ENCODE data around the gene UPK3BL1.
"Not testable (repeated sequence)": the region's sequence is repeated elsewhere in the genome, so short reads cannot be mapped to it uniquely, and the experiment has no call there.

The UPK3BL1 gene, protein sequence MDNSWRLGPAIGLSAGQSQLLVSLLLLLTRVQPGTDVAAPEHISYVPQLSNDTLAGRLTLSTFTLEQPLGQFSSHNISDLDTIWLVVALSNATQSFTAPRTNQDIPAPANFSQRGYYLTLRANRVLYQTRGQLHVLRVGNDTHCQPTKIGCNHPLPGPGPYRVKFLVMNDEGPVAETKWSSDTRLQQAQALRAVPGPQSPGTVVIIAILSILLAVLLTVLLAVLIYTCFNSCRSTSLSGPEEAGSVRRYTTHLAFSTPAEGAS

DNA sequence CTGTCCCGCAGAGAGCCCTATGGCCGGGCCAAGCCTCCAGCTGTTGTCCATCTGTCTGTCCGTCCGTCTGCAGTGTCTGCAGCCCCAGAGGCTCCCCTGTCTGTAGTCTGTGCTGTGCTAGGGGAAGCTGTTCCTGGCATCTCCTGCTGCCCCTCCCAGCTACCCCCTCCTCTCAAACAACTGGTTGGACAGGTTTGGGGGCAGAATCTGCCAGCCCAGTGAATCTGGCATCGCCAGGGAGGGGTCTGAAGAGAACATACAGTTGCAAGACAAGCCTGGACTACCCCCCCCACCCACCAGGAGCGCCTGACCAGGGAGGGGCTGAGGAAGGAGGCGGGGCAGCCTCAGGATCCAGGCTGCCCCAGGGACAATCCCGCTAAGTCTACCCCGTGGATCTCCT lies at the start of gene UPK3BL1:
Gene UPK3BL1 (minus strand): TSS at position 101 of the 400 bp plus-strand sequence. CDS start 50 bp downstream, at position 51.
- not testable (repeated sequence) for DNase-seq (ENCODE audit: low read depth in 1 of 2, low spot score in 1 of 2)

DNA sequence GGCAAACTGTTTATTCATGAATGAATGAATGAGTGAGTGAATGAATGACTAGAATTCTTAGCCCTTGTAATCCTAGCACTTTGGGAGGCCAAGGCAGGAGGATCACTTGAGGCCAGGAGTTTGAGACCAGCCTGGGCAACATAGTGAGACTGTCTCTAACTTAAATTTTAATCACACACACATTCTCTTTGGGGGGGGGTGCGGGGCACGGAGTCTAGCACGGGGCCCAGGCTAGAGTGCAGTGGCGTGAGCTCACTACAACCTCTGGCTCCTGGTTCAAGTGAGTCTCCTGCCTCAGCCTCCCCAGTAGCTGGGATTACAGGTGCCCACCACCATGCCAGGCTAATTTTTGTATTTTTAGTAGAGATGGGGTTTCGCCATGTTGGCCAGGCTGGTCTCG lies 48.0 kb upstream of the UPK3BL1 start:
- DNase-seq (ENCODE audit: low read depth in 1 of 2, low spot score in 1 of 2), result not testable (repeated sequence)

DNA sequence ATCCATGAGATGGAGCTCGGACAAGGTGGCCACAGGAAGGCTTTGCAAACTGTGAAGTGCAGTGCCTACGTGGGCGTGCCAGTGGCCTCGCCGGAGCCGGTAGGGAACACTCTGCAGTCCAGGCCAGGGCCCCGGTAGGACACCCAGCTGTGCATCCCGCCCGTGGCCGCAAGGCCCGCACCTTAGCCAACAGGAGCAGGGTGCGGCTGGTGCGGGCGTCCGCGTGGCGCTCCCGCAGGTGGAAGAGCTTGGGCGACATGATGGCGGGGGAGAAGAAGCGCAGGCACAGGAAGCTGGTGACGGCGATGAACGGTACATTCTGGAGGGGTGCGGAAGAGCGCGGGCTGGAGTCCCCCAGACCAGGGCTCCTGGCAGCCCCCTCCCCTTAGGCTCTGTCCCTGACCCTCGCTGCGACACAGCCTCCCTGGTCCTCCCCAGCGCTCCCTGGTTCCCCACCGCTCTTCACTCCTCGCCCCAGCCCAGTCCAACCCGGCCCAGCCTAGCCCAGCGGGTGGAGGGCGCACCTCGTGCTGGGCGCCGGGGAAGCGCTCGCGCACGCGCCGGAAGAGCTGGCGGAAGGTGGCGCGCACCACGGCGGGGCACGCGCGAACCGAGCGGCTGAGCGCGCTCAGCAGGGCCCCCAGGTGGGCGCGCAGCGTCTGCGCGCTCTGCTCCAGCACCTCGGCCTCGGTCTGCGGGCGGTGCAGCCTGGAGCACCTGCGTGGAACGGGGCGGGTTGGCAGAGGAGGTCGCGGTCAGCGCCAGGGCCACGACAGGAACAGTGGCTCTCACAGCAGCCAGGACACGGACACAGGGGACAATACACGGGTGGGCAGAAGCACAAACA lies 47.1 kb upstream of the UPK3BL1 start:
- not testable (repeated sequence) for DNase-seq (ENCODE audit: low read depth in 1 of 2, low spot score in 1 of 2)

DNA sequence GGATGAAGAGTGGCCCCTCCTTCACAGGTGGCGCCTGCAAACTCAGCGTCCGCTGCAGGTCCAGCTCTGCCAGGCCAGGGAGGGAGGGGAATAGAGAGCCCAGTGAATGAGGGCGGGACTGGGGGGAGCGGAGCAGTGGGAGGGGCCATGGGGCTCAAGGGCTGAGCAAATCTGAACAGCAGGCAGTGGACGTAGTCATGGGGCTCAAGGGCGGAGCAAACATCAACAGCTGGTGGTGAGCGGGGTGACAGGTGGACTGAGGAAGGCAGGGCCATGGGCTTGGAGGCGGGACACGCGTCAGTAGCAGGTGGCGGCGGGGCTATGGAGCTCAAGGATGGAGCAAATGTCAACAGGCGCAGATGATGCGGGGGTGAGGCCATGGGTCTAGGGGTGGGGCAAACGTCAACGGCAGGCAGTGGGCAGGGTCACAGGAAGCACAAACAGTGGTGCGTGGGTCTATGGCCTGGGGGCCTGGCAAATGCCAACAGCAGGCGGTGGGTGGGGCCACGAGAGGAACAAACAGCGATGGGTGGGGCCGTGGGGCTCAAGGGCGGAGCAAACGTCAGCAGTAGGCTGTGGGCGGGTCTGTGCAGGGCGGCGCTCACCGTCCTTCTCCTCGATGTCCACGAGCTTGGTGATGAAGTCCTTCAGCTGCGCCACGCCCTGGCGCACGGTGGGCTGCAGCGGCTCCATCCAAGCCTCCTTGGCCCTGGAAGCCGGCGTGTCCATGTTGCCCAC lies 45.9 kb upstream of the UPK3BL1 start:
- not testable (repeated sequence) for DNase-seq (ENCODE audit: low read depth in 1 of 2, low spot score in 1 of 2)

DNA sequence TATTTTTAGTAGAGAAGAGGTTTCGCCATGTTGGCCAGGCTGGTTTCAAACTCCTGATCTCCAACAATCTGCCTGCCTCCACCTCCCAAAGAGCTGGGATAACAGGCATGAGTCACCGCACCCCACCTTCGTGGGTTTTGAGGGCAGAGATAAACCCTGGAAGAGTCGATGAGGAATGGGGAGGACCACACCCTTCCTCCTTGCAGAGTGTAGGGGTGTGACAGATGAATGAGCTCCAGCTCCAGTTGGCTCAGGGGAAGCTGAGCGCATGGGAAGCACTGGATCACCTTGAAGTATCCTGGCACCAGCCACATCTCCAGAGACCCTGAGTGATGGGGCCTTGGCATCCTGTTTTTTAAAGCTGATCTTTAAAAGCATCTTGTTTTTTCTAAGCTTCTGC lies 40.0 kb upstream of the UPK3BL1 start:
- DNase-seq (ENCODE audit: low read depth in 1 of 2, low spot score in 1 of 2), result not testable (repeated sequence)

DNA sequence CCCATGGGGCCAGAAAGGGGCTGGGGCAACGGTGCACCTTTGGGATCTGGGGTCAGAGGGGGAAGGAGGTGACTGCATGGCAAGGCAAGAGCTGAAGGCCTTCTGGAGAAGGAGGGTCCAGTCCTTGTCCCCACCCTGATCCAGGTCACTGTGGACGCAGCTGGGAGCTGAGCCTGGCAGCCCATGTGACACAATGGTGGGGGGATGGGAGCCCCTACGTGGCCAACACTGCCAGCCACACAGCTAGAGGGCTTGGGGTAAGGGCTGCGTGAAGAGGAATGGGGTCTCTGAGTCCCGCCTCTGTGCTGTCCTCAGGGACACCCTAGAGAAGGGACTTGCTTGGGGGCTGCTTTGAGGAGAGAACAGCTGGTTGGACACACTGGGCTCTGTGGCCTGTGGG lies 38.2 kb upstream of the UPK3BL1 start:
- not testable (repeated sequence) for DNase-seq (ENCODE audit: low read depth in 1 of 2, low spot score in 1 of 2)

DNA sequence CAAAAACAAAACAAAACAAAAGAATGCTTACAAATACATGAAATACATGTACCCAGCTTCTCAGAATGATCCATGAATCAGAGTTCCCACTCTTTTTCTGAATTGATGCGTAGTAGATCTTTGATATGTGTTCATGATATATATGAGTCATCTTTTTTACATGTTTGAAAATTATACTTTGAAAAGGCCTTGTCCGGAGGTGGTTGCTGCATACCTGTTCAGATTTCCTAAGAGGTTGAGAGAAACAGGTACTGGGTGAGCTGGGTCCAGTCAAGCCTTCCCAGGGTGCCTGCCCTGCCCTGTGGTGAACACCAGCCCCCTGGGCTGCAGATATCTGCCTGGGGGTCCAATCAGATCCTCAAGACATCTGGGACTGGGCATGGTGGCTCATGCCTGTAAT lies 33.0 kb upstream of the UPK3BL1 start:
- peak in 1 of 2 donors; percentile 3 for DNase-seq (ENCODE audit: low read depth in 1 of 2, low spot score in 1 of 2)

DNA sequence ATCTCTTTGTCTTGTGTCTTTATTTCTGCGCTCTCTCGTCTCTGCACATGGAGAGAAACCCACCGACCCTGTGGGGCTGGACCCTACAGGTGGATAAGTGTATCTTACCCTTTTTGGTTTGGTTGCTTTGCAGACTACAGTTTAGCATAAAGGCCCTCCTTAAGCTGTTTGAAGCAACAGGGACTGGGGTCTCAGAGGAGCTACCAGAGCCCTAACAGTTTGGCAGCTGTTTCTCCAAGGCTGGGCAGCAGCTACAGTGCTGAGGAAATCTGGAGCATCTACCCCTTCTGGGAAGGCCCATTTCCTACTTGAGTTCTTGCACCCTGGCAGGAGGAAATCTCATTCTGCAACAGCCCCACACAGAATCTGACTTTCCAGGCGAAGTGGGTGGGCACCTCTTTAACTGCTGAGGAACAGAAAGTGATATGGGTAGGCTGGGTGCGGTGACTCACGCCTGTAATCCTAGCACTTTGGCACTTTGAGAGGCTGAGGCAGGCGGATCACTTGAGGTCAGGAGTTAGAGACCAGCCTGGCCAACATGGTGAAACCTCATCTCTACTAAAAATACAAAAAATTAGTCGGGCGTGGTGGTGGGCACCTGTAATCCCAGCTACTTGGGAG lies 31.0 kb upstream of the UPK3BL1 start:
- not testable (repeated sequence) for DNase-seq (ENCODE audit: low read depth in 1 of 2, low spot score in 1 of 2)

DNA sequence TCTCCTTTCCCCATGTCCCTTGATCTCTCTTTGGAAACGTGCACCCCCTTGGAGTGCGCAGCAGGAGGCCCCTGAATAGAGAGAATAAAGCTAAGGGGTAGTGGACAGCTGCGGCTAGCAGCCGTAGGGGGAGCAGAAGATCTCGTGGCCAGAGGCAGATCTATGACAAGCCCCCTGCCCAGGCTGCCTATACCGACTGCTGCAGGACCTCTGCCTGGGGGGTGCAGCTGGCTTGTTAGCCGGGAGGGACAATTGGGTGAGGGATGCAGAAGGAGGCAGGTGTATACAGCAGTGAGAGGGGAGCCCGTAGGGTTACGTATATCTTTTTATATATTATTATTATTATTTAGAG lies 29.3 kb upstream of the UPK3BL1 start:
- DNase-seq (ENCODE audit: low read depth in 1 of 2, low spot score in 1 of 2), result not testable (repeated sequence)

DNA sequence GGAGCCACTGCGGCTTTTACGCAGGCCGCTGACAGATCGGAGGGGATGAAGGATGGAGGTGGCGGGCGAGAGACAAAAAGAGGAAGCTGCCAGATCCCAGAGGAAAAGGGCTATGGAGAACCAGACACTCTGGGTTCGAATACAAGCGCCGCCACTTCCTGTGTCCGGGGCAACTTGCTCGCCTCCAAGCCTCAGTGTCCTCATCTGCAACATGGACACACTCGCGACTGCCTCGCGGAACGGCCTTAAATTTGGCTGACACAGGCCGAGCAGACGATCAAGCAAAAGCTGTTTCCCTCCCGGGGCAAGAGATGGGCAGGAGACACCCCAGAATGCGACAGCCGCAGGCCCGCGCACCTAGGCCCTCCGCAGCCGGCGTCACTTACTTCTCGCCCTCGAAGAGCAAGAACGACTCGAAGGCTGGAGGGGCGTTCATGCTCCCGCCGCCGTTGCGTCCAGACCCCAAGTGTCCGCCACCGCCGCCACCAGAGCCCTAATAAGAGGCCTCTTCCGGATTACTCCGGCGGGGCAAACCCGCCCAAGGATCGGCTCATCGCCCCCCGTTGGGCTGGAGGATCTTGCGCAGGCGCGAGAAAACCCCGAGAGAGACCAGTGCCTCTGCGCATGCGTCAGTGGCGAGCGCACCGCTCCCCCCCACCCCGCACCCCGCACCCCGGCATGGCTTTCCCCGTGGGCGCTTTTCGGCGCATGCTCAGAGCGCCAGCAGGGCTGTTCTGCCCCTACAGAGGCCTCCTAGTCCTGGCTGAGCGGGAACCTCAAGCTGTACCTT lies 28.8 kb upstream of the UPK3BL1 start, which contains the start of gene POLR2J2:
Gene POLR2J2 (minus strand): TSS at position 498 of the 790 bp plus-strand sequence. CDS start 62 bp downstream, at position 436.
- not testable (repeated sequence) for DNase-seq (ENCODE audit: low read depth in 1 of 2, low spot score in 1 of 2)

DNA sequence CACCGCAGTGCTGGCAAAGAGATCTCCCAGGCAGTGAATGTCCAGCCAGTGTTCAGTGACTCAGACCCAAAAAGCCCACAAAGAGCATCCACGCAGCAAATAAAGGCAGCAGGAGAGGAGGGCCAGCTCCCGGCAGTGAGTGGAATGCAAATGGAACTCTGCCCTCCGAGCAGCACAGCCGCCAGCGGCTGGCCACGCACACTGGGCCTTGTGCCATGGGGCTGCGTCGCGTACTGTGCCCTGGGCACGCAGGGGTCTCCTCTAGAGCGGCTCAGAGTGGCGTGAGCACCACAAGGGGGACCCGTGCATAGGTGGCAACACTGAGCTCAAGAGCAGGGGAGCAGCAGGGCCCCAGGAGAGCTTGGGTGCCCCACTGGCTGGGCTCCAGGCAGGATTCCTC lies 24.9 kb upstream of the UPK3BL1 start:
- DNase-seq (ENCODE audit: low read depth in 1 of 2, low spot score in 1 of 2), result not testable (repeated sequence)

DNA sequence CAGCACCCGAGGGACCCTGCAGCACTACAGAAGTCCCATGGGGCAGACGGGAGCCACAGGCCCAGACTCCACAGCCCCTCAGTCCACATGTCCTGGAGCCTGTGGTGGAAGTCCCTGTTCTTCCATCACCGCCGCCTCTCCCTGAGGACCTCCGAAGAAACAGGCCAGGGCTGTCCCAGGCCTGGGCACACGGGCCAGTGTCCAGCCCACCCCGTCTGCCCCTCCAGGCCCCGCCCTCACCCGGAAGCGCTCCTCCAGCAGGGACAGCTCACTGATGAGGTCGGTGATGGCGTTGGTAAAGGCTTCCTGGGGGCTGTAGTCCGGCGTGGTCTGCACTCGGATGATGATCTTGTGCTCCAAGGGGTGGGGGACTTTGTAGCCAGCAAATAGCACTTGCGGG lies 24.3 kb upstream of the UPK3BL1 start:
- DNase-seq (ENCODE audit: low read depth in 1 of 2, low spot score in 1 of 2), result not testable (repeated sequence)

DNA sequence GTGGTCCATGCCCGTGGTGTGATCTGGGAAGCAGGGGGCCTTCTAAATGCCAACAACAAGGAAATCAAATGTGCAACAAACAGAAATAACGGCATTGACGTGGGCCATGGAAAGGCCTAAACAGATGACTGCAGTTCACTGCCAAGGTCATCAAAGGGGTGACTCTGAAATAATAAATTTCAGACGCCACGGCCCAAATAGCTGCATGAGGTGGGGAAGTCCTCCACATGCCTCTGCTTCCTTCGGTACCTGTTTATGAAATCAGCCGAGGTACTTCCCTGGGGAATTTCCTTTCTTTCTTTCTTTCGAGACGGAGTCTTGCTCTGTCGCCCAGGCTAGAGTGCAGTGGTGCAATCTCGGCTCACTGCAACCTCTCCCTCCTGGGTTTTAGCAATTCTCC lies 22.2 kb upstream of the UPK3BL1 start:
- DNase-seq (ENCODE audit: low read depth in 1 of 2, low spot score in 1 of 2), result not testable (repeated sequence)

DNA sequence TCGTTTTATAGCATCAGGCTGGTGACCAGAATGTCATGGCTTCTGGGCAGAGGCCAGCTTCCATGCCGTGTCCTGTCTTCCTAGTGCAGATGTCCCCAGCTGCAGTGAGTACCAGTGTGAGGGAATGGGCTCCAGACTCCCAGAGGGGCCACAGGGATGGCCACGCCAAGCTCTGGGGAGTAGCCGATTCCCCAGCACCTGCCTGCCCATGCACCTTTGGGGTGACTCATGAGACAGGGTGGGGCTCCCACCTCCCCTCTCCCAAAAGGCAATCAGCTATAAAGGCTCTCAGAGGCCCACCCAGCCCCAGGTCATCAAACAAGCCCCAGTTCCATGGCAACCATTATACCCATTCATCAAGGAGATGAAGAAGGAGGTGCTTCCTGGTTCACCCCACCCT lies 7.3 kb upstream of the UPK3BL1 start, which contains the start of gene SPDYE2B:
Gene SPDYE2B (plus strand): TSS at position 396 of the 400 bp plus-strand sequence. CDS start 2,030 bp downstream, outside the sequence.
- not testable (repeated sequence) for DNase-seq (ENCODE audit: low read depth in 1 of 2, low spot score in 1 of 2)

DNA sequence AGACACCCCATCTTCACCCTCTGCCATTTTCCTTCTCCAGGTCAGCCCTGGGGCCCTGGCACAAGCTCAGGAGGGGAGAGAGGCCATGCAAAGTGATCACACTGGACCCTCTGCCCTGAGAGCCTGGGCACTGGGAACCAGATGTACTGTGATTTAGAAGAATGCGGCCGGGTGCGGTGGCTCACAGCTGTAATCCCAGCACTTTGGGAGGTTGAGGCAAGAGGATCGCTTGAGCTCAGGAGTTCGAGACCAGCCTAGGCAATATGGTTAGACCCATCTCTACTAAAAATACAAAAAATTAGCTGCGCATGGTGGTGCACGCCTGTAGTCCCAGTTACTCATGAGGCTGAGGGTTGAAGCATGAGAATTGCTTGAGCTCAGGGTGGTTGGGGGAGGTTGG lies 5.2 kb upstream of the UPK3BL1 start:
- not testable (repeated sequence) for DNase-seq (ENCODE audit: low read depth in 1 of 2, low spot score in 1 of 2)

DNA sequence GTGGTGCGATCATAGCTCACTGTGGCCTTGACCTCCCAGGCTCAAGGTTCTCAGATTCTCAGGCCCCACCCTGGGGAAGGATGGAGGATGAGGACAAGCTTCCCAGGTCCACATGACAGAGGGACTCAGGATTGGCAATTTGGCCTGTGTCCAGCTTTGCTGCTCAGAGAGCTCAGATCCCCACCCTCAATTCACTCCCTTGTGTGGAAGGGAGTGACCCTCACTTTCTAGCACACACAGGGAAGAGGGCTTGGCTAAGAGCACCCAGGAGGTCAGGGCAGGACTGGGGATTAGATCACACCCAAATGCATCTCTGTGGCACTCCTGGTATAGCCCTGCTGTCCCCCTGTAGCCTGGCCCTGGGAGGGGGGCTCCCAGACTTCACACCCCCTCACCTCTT lies 813 bp upstream of the UPK3BL1 start:
- DNase-seq (ENCODE audit: low read depth in 1 of 2, low spot score in 1 of 2), result not testable (repeated sequence)

DNA sequence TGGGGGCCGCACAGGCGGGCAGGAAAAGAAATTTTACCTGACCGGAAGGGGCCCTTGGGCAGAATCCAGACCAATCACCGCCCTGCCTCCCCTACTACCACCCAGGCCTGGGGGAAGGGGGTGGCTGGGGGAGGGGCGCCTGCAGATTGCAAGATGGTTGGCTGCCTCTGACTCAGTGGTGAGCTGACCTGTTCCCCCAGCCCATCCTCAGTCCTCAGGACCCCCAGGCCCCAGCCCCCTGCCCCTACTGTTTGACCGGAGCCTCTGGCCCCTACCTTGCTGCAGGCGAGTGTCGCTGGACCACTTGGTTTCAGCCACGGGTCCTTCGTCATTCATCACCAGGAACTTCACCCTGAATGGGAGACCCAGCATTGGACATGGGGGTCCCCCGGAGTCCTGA lies 3.7 kb downstream of the UPK3BL1 start:
- not testable (repeated sequence) for DNase-seq (ENCODE audit: low read depth in 1 of 2, low spot score in 1 of 2)

DNA sequence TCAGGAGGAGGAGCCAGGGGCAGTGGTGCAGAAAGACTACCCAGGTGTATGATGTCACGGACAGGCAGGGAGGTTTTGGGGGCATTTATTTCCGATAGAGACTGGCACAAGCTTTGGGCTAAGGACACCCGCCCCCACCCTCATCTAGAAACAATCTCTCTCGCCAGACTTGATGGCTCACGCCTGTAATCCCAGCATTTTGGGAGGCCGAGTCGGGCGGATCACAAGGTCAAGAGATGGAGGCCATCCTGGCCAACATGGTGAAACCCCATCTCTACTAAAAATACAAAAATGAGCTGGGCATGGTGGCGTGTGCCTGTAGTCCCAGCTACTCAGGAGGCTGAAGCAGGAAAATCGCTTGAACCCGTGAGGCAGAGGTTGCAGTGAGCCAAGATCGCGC lies 5.6 kb downstream of the UPK3BL1 start:
- DNase-seq (ENCODE audit: low read depth in 1 of 2, low spot score in 1 of 2), result not testable (repeated sequence)

DNA sequence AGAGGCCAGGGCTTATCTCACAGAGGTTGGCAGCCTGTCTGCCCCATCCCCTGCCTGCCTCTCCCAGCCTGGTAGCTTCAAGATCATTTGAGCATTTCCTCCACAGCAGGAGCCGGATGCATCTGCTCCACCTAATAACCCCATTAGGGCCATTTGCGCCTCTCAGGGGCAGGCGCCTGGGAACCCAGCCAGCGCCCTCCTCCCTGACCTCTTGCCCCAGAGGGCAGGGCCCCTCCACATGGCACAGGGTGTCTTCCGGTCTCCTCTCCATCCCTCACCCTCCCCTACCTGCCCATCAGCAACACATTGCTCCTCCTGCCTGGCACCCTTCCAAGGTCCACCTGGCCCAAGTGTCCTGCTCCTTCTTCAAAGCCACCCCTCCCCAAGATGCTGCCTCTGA lies 7.2 kb downstream of the UPK3BL1 start:
- not testable (repeated sequence) for DNase-seq (ENCODE audit: low read depth in 1 of 2, low spot score in 1 of 2)

DNA sequence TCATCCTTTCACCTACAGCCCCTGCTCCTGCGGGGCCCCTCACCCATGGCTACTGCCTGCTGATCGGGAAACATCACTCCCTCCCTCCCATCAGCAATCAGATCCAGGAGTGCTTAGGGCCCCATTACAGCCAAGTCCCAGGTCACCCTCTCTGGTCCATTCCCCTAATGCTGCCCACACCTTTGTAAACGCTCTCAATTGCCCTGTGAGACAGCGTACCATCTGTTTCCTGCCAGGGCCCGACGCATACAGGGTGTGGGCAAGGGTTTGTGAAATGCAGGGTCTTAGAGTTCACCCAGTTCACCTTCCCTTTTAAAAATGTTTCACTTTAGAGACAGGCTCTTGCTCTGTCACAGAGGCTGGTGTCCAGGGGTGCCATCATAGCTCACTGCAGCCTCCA lies 8.3 kb downstream of the UPK3BL1 start:
- not testable (repeated sequence) for DNase-seq (ENCODE audit: low read depth in 1 of 2, low spot score in 1 of 2)

All from stimulated activated CD4-positive, alpha-beta T cell treated with anti-CD3 and anti-CD28 coated beads, Interleukin-15, amount 100 ng/mL, for 1 hour (primary cell).